ENCODE results near the gene TMEM126B.
"Not testable (repeated sequence)": the region's sequence is repeated elsewhere in the genome, so short reads cannot be mapped to it uniquely, and the experiment has no call there.

The TMEM126B gene

GRCh38 chr11:85666687-85667086, 38.3 kb downstream of the TMEM126B start:
- H3K4me3 ChIP-seq (ENCODE audit: low read depth, low read length) = no peak overlapping the region
- in situ Hi-C loops (cut with HindIII; ENCODE audit: low sequenced_read_pairs) = no loop called here
- no peak for DNase-seq (ENCODE audit: low read depth)
- TF ChIP-seq CTCF (IDR thresholded peaks at IDR 0.05; ENCODE audit: low read depth, low read length, missing control alignments) = no peak

GRCh38 chr11:85668157-85668556, 39.8 kb downstream of the TMEM126B start:
- in situ Hi-C loops (cut with HindIII; ENCODE audit: low sequenced_read_pairs) = no loop called here
- no peak for TF ChIP-seq CTCF (IDR thresholded peaks at IDR 0.05; ENCODE audit: low read depth, low read length, missing control alignments)
- DNase-seq (ENCODE audit: low read depth) = no peak
- H3K4me3 ChIP-seq (ENCODE audit: low read depth, low read length) = no peak overlapping the region

GRCh38 chr11:85670949-85671663, 42.7 kb downstream of the TMEM126B start:
- DNase-seq (ENCODE audit: low read depth); H3K4me3 ChIP-seq (ENCODE audit: low read depth, low read length); in situ Hi-C loops (cut with HindIII; ENCODE audit: low sequenced_read_pairs): not testable (repeated sequence)

- in situ Hi-C loops (cut with HindIII; ENCODE audit: low sequenced_read_pairs) = no loop called here
- TF ChIP-seq CTCF (IDR thresholded peaks at IDR 0.05; ENCODE audit: low read depth, low read length, missing control alignments) = no peak
Observed at GRCh38 chr11:85672105-85672902, 43.9 kb downstream of the TMEM126B start.

GRCh38 chr11:85673393-85673792, 45.0 kb downstream of the TMEM126B start:
- TF ChIP-seq CTCF (IDR thresholded peaks at IDR 0.05; ENCODE audit: low read depth, low read length, missing control alignments) = no peak
- DNase-seq (ENCODE audit: low read depth) = no peak
- in situ Hi-C loops (cut with HindIII; ENCODE audit: low sequenced_read_pairs) = no loop called here
- no peak overlapping the region for H3K4me3 ChIP-seq (ENCODE audit: low read depth, low read length)

More at GRCh38 chr11:85672105-85672902, 43.9 kb downstream of the TMEM126B start:
- no peak overlapping the region for H3K4me3 ChIP-seq (ENCODE audit: low read depth, low read length)
- no peak for DNase-seq (ENCODE audit: low read depth)

- H3K4me3 ChIP-seq (ENCODE audit: low read depth, low read length) = no peak overlapping the region
- TF ChIP-seq CTCF (IDR thresholded peaks at IDR 0.05; ENCODE audit: low read depth, low read length, missing control alignments) = no peak
- no peak for DNase-seq (ENCODE audit: low read depth)
- in situ Hi-C loops (cut with HindIII; ENCODE audit: low sequenced_read_pairs) = no loop called here
Observed at GRCh38 chr11:85679576-85679975, 51.2 kb downstream of the TMEM126B start.

- in situ Hi-C loops (cut with HindIII; ENCODE audit: low sequenced_read_pairs) = no loop called here
- no peak for DNase-seq (ENCODE audit: low read depth)
- TF ChIP-seq CTCF (IDR thresholded peaks at IDR 0.05; ENCODE audit: low read depth, low read length, missing control alignments) = no peak
- H3K4me3 ChIP-seq (ENCODE audit: low read depth, low read length) = no peak overlapping the region
Observed at GRCh38 chr11:85680897-85681296, 52.5 kb downstream of the TMEM126B start.
